Upper lobe of left lung (tissue), 6 donors: Measurements from ENCODE around the gene ST6GALNAC3. TPM values are rescaled to one million over a fixed set of nuclear protein-coding genes. Genes with fewer than 3 reads are reported as not detected.

Experiments
- ATAC-seq, 2 donors: fragments of 200-7000 bp; cut with Tn5 transposase; one replicate each; pipeline ENCODE4 v1.9.1; 2022; ENCODE audit warnings: mild to moderate bottlenecking in 2 of 2, moderate library complexity in 2 of 2; ENCODE audit not compliant: low FRiP score in 2 of 2
- DNase-seq, 2 donors: peaks; one replicate each; pipeline ENCODE4 v3.0.0-alpha.2; 2019 to 2020
- H3K27ac ChIP-seq, 4 donors: fragments of 200-600 bp; sonication (generic); one replicate each; pipeline ENCODE4 v1.5.1; 2016 to 2019
- H3K27me3 ChIP-seq, 4 donors: fragments of 200-600 bp; sonication (generic); one replicate each; pipeline ENCODE4 v1.5.1; 2017 to 2019
- H3K36me3 ChIP-seq, 4 donors: fragments of 200-600 bp; sonication (generic); one replicate each; pipeline ENCODE4 v1.5.1; 2016 to 2019
- H3K4me1 ChIP-seq, 4 donors: fragments of 200-600 bp; sonication (generic); one replicate each; pipeline ENCODE4 v1.5.1; 2018 to 2019
- H3K4me3 ChIP-seq, 4 donors: fragments of 200-600 bp; sonication (generic); one replicate each; pipeline ENCODE4 v1.5.1; 2017 to 2019; ENCODE audit warnings: mild to moderate bottlenecking in 2 of 4, moderate library complexity in 1 of 4
- H3K9me3 ChIP-seq, 4 donors: fragments of 200-600 bp; sonication (generic); one replicate each; pipeline ENCODE4 v1.5.1; 2018 to 2019
- EP300 ChIP-seq, 4 donors: sonication (generic); formaldehyde crosslinking; IDR thresholded peaks; one replicate each; pipeline ENCODE4 v1.5.1; 2017; ENCODE audit warnings: antibody characterized with exemption in 4 of 4, control low read depth in 2 of 4
- POLR2A ChIP-seq, 4 donors: fragments of 450-650 bp; IDR thresholded peaks; one replicate each; pipeline ENCODE4 v1.5.1; 2016 to 2017; ENCODE audit warnings: antibody characterized with exemption in 4 of 4, mild to moderate bottlenecking in 2 of 4
- POLR2AphosphoS5 ChIP-seq, 2 donors: sonication (generic); formaldehyde crosslinking; IDR thresholded peaks; one replicate each; pipeline ENCODE4 v1.5.1; 2017; ENCODE audit warnings: antibody characterized with exemption in 2 of 2
- WGBS, 2 donors: methylation state at CpG; one replicate each; pipeline ENCODE4 v1.1.5; 2017 to 2018; 5-methylcytosine and 5-hydroxymethylcytosine counted together
- total RNA-seq, 6 donors: library from RNA; depleted of rRNA in 4 of 6; stranded (reverse); fragments of >200 nt in 4 of 6; gene quantifications; one replicate each; pipeline versions ENCODE4 v1.1.0 to v1.2.1, GENCODE V29; 2016 to 2021
- TF ChIP-seq, protein P1 (sequence below), 6 experiments: fragments of 450-650 bp in 4 of 6; fragments of 200-600 bp in 2 of 6; sonication (generic) in 2 of 6; IDR thresholded peaks; one replicate each; pipeline ENCODE4 v1.5.1; 2016 to 2019; ENCODE audit warnings: antibody characterized with exemption in 6 of 6
- donor health status: DM: no; HTN: no; CAD: no; lungs with moderate emphysema.
- donor health status: DM: no; HTN: yes; CAD: no; lungs with severe emphysema.

The ST6GALNAC3 gene
- total RNA-seq, 6 donors from 2014 or later = 5.8 to 13.1 (median 11.3) TPM

DNA sequence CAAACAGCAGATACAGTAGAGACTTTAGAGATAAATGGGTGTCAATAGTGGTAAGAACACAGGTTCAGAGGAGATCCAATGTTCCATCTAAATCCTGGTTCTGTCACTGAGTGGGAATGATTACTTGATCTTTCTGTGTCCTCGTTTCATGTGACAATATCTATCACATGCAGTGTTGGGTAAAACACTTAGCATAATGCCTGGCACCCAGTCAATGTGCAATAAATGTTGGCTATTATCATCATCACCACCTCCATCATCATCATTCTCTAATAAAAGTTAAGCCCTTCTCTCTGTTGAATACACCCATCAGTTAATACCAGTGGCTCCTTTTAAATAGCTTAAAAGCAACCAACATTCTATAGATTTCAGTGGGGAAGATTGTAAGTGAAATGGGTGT lies 184.7 kb downstream of the ST6GALNAC3 start:
- no peaks in the 10 kb centered on the region for H3K36me3 ChIP-seq
- no peak overlapping the region for H3K27ac ChIP-seq
- DNase-seq (no peak), ATAC-seq (no peak)
- H3K4me1 ChIP-seq = peaks cover 0 to 3% (median 0%) of the 10 kb centered on the region in 4 donors
- no peaks in the 10 kb centered on the region for H3K9me3 ChIP-seq
- no peak for TF ChIP-seq EP300 (IDR thresholded peaks at IDR 0.05)
- TF ChIP-seq, protein P1, sequence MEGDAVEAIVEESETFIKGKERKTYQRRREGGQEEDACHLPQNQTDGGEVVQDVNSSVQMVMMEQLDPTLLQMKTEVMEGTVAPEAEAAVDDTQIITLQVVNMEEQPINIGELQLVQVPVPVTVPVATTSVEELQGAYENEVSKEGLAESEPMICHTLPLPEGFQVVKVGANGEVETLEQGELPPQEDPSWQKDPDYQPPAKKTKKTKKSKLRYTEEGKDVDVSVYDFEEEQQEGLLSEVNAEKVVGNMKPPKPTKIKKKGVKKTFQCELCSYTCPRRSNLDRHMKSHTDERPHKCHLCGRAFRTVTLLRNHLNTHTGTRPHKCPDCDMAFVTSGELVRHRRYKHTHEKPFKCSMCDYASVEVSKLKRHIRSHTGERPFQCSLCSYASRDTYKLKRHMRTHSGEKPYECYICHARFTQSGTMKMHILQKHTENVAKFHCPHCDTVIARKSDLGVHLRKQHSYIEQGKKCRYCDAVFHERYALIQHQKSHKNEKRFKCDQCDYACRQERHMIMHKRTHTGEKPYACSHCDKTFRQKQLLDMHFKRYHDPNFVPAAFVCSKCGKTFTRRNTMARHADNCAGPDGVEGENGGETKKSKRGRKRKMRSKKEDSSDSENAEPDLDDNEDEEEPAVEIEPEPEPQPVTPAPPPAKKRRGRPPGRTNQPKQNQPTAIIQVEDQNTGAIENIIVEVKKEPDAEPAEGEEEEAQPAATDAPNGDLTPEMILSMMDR (IDR thresholded peaks at IDR 0.05) = no peak
- H3K4me3 ChIP-seq = no peak overlapping the region
- H3K27me3 ChIP-seq = no peaks in the 10 kb centered on the region
- 90 to 96% methylated on average over 1 of the region's 1 CpG for WGBS, 2 donors

DNA sequence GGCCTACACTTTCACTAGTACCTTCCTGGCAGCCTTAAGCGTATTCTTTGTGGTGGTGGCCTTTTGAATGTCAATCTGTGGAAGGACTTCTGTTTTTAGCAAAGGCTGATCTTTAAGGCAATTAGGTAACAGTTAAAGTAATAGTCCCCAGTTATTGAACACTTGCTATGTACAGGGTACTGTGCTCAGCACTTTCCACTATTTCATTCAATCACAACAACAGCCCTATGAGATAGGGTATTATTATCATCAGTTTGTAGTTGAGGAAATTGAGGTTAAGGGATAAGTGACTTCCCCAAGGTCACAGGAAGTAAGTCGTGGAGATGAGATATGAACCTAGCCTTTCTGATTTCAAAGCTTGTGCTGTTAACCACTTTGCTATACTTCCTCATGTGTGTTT lies 185.7 kb downstream of the ST6GALNAC3 start:
- no peaks in the 10 kb centered on the region for H3K9me3 ChIP-seq
- H3K4me1 ChIP-seq = peaks cover 0 to 3% (median 0%) of the 10 kb centered on the region in 4 donors
- no peak overlapping the region for H3K4me3 ChIP-seq
- H3K27me3 ChIP-seq = no peaks in the 10 kb centered on the region
- ATAC-seq (no peak), DNase-seq (no peak)
- no peak overlapping the region for H3K27ac ChIP-seq
- TF ChIP-seq POLR2AphosphoS5 (IDR thresholded peaks at IDR 0.05) (no peak), POLR2A (IDR thresholded peaks at IDR 0.05) (no peak), EP300 (IDR thresholded peaks at IDR 0.05) (no peak)
- TF ChIP-seq, protein P1 (IDR thresholded peaks at IDR 0.05) = no peak
- WGBS, 2 donors = 60 to 71% methylated on average over 2 of the region's 2 CpGs
- H3K36me3 ChIP-seq = no peaks in the 10 kb centered on the region

DNA sequence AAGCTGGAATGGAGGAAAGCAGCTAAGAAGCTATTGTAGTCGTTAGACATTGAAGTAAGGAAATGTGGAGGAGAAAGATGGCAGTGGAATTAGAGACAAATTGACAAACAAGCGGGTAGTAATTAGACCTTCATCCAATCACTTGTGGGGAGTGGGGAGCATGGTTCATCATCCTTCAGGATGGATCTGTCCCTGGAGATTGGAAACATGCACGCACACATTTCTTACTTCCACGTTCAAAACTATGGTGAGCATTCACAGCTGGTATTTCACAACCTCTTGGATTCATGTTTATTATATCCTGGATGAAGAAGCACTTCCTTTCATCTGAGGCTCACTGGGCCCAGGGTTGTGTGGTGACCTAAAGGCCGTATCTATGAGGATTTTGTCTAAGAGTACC lies 188.1 kb downstream of the ST6GALNAC3 start:
- Histone ChIP-seq H3K4me1 (peaks cover 0 to 3% (median 0%) of the 10 kb centered on the region in 4 donors), H3K9me3 (no peaks in the 10 kb centered on the region), H3K27me3 (no peaks in the 10 kb centered on the region), H3K27ac (no peak overlapping the region), H3K36me3 (no peaks in the 10 kb centered on the region), H3K4me3 (no peak overlapping the region)
- DNase-seq (no peak), ATAC-seq (no peak)
- no peak for TF ChIP-seq EP300 (IDR thresholded peaks at IDR 0.05)
- TF ChIP-seq POLR2A (IDR thresholded peaks at IDR 0.05) = no peak
- TF ChIP-seq POLR2AphosphoS5 (IDR thresholded peaks at IDR 0.05) = no peak
- TF ChIP-seq, protein P1 (IDR thresholded peaks at IDR 0.05) = no peak
- 72 to 85% methylated on average over 5 of the region's 5 CpGs for WGBS, 2 donors

DNA sequence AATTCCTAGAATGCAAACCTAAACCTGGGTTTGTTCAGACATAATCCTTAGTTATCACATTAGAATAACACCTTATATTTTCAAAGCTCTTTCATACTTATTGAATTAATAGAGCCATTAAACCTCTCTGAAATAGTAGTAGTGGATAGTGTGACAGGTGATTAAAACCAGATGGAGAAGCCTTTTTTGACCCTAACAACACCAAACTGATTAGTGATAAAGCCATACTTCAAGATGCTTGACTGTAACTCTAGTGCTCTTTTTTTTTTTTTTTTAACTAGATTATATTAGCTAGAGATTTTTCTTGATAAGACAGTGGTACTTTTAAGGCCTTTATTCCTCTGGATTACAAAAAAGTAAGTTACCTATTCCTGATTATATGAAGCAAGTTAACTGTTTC lies 190.1 kb downstream of the ST6GALNAC3 start:
- TF ChIP-seq, protein P1 (IDR thresholded peaks at IDR 0.05) = no peak
- ATAC-seq = no peak
- H3K4me1 ChIP-seq = peaks cover 9 to 18% (median 12%) of the 10 kb centered on the region in 4 donors
- no peak overlapping the region for H3K4me3 ChIP-seq
- no peak for DNase-seq
- no peaks in the 10 kb centered on the region for H3K36me3 ChIP-seq
- no peak overlapping the region for H3K27ac ChIP-seq
- H3K9me3 ChIP-seq = no peaks in the 10 kb centered on the region
- no peaks in the 10 kb centered on the region for H3K27me3 ChIP-seq

DNA sequence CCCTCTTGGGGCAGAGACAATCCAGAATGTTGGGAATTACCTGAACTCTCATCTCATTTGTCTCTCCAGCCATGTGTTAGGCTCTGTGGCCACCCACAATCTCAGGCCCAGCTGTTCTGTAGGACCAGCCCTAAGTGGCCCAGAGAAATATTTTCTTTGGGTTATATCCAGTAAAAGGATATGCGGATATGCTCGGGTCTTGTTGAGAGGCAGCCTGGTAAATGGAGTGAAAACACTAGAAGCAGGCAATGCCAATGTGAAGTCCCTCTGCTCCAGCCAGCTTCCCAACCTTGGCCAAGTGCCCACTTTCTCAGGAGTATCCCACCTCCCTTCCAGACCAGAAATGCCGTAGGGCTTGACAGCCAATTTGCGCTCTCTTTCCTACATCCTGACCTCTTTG lies 192.2 kb downstream of the ST6GALNAC3 start:
- H3K36me3 ChIP-seq = no peaks in the 10 kb centered on the region
- no peak for DNase-seq
- H3K27me3 ChIP-seq = no peaks in the 10 kb centered on the region
- no peaks in the 10 kb centered on the region for H3K9me3 ChIP-seq
- H3K4me3 ChIP-seq = no peak overlapping the region
- H3K27ac ChIP-seq = no peak overlapping the region
- no peak for ATAC-seq
- WGBS, 2 donors = 82 to 85% methylated on average over 4 of the region's 4 CpGs
- TF ChIP-seq EP300 (IDR thresholded peaks at IDR 0.05) = no peak
- peaks cover 9 to 24% (median 15%) of the 10 kb centered on the region in 4 donors for H3K4me1 ChIP-seq
